Mesenchymal stem cell (in vitro differentiated cells and primary cell): ENCODE results near the gene VTI1A.

Source experiments
- DNase-seq: peaks from one replicate; pipeline ENCODE4 v3.0.0-alpha.2; 2013
- H2AFZ ChIP-seq: one replicate; pipeline ENCODE4 v1.6.1; 2013; ENCODE audit warnings: low read depth, mild to moderate bottlenecking, control low read depth, inconsistent platforms, low read length, moderate library complexity
- H2AK5ac ChIP-seq: 2 replicates; pipeline ENCODE4 v1.6.1; 2013; ENCODE audit warnings: low read length, moderate library complexity, mild to moderate bottlenecking, inconsistent platforms; ENCODE audit not compliant: severe bottlenecking
- H2BK120ac ChIP-seq: one replicate; pipeline ENCODE4 v1.6.1; 2013; ENCODE audit warnings: low read depth, mild to moderate bottlenecking, inconsistent platforms, low read length, moderate library complexity
- H2BK12ac ChIP-seq, 2 experiments: one replicate each; pipeline ENCODE4 v1.6.1; 2013; ENCODE audit warnings: inconsistent platforms in 2 of 2, low read length in 2 of 2, mild to moderate bottlenecking in 2 of 2, moderate library complexity in 2 of 2, control low read depth in 1 of 2
- H2BK15ac ChIP-seq: one replicate; pipeline ENCODE4 v1.6.1; 2013; ENCODE audit warnings: mild to moderate bottlenecking, low read depth, inconsistent platforms; ENCODE audit not compliant: poor library complexity, severe bottlenecking
- H2BK5ac ChIP-seq: 2 replicates; pipeline ENCODE4 v1.6.1; 2013; ENCODE audit warnings: low read depth, mild to moderate bottlenecking, low read length, control low read depth, inconsistent platforms; ENCODE audit not compliant: poor library complexity, severe bottlenecking
- H3K14ac ChIP-seq, 2 experiments: one replicate each; pipeline ENCODE4 v1.6.1; 2013; ENCODE audit warnings: inconsistent platforms in 2 of 2, low read length in 2 of 2, control low read depth in 1 of 2, mild to moderate bottlenecking in 1 of 2, moderate library complexity in 1 of 2
- H3K18ac ChIP-seq, 2 experiments: one replicate each; pipeline ENCODE4 v1.6.1; 2013; ENCODE audit warnings: inconsistent platforms in 2 of 2, low read length in 2 of 2, control low read depth in 1 of 2, low read depth in 1 of 2, mild to moderate bottlenecking in 1 of 2
- H3K23ac ChIP-seq, 2 experiments: one replicate each; pipeline ENCODE4 v1.6.1; 2013; ENCODE audit warnings: inconsistent platforms in 2 of 2, low read length in 2 of 2, mild to moderate bottlenecking in 2 of 2, moderate library complexity in 2 of 2, control low read depth in 1 of 2
- H3K27ac ChIP-seq: 2 replicates; pipeline ENCODE4 v1.5.1; 2013; ENCODE audit warnings: mild to moderate bottlenecking, moderate library complexity, low read length, control low read depth, inconsistent platforms; ENCODE audit not compliant: poor library complexity, severe bottlenecking
- H3K27me3 ChIP-seq, 2 experiments: 2 replicates each; pipeline versions ENCODE4 v1.6.1 to v1.7.0; 2013; ENCODE audit warnings: low read length in 2 of 2, mild to moderate bottlenecking in 2 of 2, moderate library complexity in 2 of 2, control low read depth in 1 of 2, inconsistent platforms in 1 of 2; ENCODE audit not compliant: control insufficient read depth in 1 of 2, insufficient read depth in 1 of 2
- H3K36me3 ChIP-seq, 2 experiments: 2 replicates each; pipeline versions ENCODE4 v1.6.1 to v1.7.0; 2013; ENCODE audit warnings: low read length in 2 of 2, control low read depth in 1 of 2, inconsistent platforms in 1 of 2, low read depth in 1 of 2, mild to moderate bottlenecking in 1 of 2; ENCODE audit not compliant: insufficient read depth in 2 of 2, control insufficient read depth in 1 of 2
- H3K4ac ChIP-seq, 2 experiments: one replicate each; pipeline ENCODE4 v1.6.1; 2013; ENCODE audit warnings: inconsistent platforms in 2 of 2, low read length in 2 of 2, mild to moderate bottlenecking in 2 of 2, moderate library complexity in 2 of 2, control low read depth in 1 of 2, low read depth in 1 of 2
- H3K4me1 ChIP-seq: 2 replicates; pipeline ENCODE4 v1.6.1; 2013; ENCODE audit warnings: low read depth, low read length, control low read depth; ENCODE audit not compliant: control insufficient read depth, insufficient read depth
- H3K4me2 ChIP-seq: 2 replicates; pipeline ENCODE4 v1.6.1; 2013; ENCODE audit warnings: low read length, mild to moderate bottlenecking, inconsistent platforms; ENCODE audit not compliant: poor library complexity, severe bottlenecking
- H3K4me3 ChIP-seq, 2 experiments: 2 replicates each; pipeline versions ENCODE4 v1.5.1 to v1.7.0; 2013; ENCODE audit warnings: low read length in 2 of 2, mild to moderate bottlenecking in 2 of 2, control low read depth in 1 of 2, low read depth in 1 of 2; ENCODE audit not compliant: insufficient read depth in 1 of 2
- H3K79me1 ChIP-seq: replicated peaks from 2 replicates; pipeline ENCODE4 v1.6.1; 2013; ENCODE audit warnings: mild to moderate bottlenecking, control low read depth, low read length, inconsistent platforms; ENCODE audit not compliant: poor library complexity, severe bottlenecking
- H3K9ac ChIP-seq: 2 replicates; pipeline ENCODE4 v1.7.0; 2013; ENCODE audit warnings: mild to moderate bottlenecking, low read length, moderate library complexity
- H3K9me3 ChIP-seq: 2 replicates; pipeline ENCODE4 v1.7.0; 2013; ENCODE audit warnings: mild to moderate bottlenecking, low read length; ENCODE audit not compliant: control insufficient read depth
- H4K8ac ChIP-seq: one replicate; pipeline ENCODE4 v1.6.1; 2013; ENCODE audit warnings: inconsistent platforms, mild to moderate bottlenecking, low read length, moderate library complexity
- H4K91ac ChIP-seq: one replicate; pipeline ENCODE4 v1.6.1; 2013; ENCODE audit warnings: mild to moderate bottlenecking, low read length, inconsistent platforms
- WGBS: methylation state at CpG from one replicate; pipeline ENCODE4 v1.1.7; 2013; ENCODE audit warnings: mixed read lengths; 5-methylcytosine and 5-hydroxymethylcytosine counted together

Gene VTI1A

GRCh38 chr10:112515126-112515525 lies 68.1 kb downstream of the VTI1A start:
- Histone ChIP-seq H3K4me2 (no peak overlapping the region), H3K14ac (no peak overlapping the region), H4K8ac (no peak overlapping the region), H2AK5ac (no peak overlapping the region), H4K91ac (no peak overlapping the region), H2BK120ac (no peak overlapping the region), H3K4me3 (no peak overlapping the region), H3K4ac (no peak overlapping the region), H2AFZ (no peak overlapping the region), H2BK15ac (no peak overlapping the region), H3K36me3 (no peaks in the 10 kb centered on the region), H3K4me1 (no peaks in the 10 kb centered on the region), H2BK12ac (no peak overlapping the region), H2BK5ac (no peak overlapping the region), H3K79me1 (peaks cover 10% of the 10 kb centered on the region), H3K27ac (no peak overlapping the region), H3K9ac (no peak overlapping the region), H3K27me3 (no peaks in the 10 kb centered on the region), H3K18ac (no peak overlapping the region), H3K23ac (no peak overlapping the region), H3K9me3 (no peaks in the 10 kb centered on the region)
- DNase-seq, result no peak

DNA sequence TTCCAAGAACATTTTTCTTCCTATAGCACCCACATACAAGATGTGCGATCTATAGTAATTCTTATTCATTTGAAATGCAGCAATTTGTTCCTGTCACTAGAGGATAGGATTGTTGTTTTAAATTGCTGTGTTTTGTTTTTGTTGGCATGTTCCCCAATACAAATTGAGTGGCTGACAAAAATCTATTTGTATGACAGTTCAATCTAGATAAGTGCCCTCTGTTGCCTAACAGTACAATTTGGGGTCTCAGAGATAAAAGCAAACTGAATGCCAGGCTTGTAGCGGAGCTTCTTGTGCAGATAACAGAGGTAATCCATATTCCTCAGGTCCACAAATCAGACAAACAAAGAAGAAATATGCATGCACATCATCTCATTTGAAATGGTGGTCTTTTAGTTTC lies 68.8 kb downstream of the VTI1A start:
- DNase-seq, result no peak
- Histone ChIP-seq H3K27ac (no peak overlapping the region), H2BK12ac (no peak overlapping the region), H4K8ac (no peak overlapping the region), H3K36me3 (no peaks in the 10 kb centered on the region), H2AFZ (no peak overlapping the region), H2AK5ac (no peak overlapping the region), H3K9me3 (no peaks in the 10 kb centered on the region), H3K4me2 (no peak overlapping the region), H3K27me3 (no peaks in the 10 kb centered on the region), H2BK5ac (no peak overlapping the region), H3K4ac (no peak overlapping the region), H3K79me1 (peaks cover 10% of the 10 kb centered on the region), H3K4me3 (no peak overlapping the region), H3K4me1 (no peaks in the 10 kb centered on the region), H3K23ac (no peak overlapping the region), H3K9ac (no peak overlapping the region), H2BK120ac (no peak overlapping the region), H3K18ac (no peak overlapping the region), H4K91ac (no peak overlapping the region), H3K14ac (no peak overlapping the region), H2BK15ac (no peak overlapping the region)
- 100% methylated on average over 2 of the region's 2 CpGs for WGBS

GRCh38 chr10:112517451-112517862 lies 70.4 kb downstream of the VTI1A start:
- no peak overlapping the region for H2BK120ac ChIP-seq
- no peak overlapping the region for H2AFZ ChIP-seq
- no peak overlapping the region for H3K4me2 ChIP-seq
- H4K8ac ChIP-seq, result no peak overlapping the region
- no peaks in the 10 kb centered on the region for H3K4me1 ChIP-seq
- H3K27me3 ChIP-seq, result no peaks in the 10 kb centered on the region
- H3K4me3 ChIP-seq, result no peak overlapping the region
- no peak overlapping the region for H3K27ac ChIP-seq
- peaks cover 10% of the 10 kb centered on the region for H3K79me1 ChIP-seq
- no peak overlapping the region for H4K91ac ChIP-seq
- H3K9ac ChIP-seq, result no peak overlapping the region
- DNase-seq, result no peak
- H2BK12ac ChIP-seq, result no peak overlapping the region
- H2AK5ac ChIP-seq, result no peak overlapping the region
- H3K23ac ChIP-seq, result no peak overlapping the region
- H3K36me3 ChIP-seq, result no peaks in the 10 kb centered on the region
- H3K18ac ChIP-seq, result no peak overlapping the region
- H2BK15ac ChIP-seq, result no peak overlapping the region
- H3K14ac ChIP-seq, result no peak overlapping the region
- H3K9me3 ChIP-seq, result no peaks in the 10 kb centered on the region
- H3K4ac ChIP-seq, result no peak overlapping the region
- no peak overlapping the region for H2BK5ac ChIP-seq
- WGBS, result 93% methylated on average over 4 of the region's 5 CpGs

- Histone ChIP-seq H2BK5ac (no peak overlapping the region), H3K14ac (no peak overlapping the region), H3K4me3 (no peak overlapping the region), H3K9me3 (no peaks in the 10 kb centered on the region), H3K4ac (no peak overlapping the region), H3K4me2 (no peak overlapping the region), H2BK120ac (no peak overlapping the region), H2AK5ac (no peak overlapping the region), H3K27me3 (no peaks in the 10 kb centered on the region), H2BK12ac (no peak overlapping the region), H3K36me3 (no peaks in the 10 kb centered on the region), H3K9ac (no peak overlapping the region), H4K91ac (no peak overlapping the region), H2BK15ac (no peak overlapping the region), H4K8ac (no peak overlapping the region), H3K18ac (no peak overlapping the region), H2AFZ (no peak overlapping the region), H3K79me1 (peaks cover 11% of the 10 kb centered on the region), H3K27ac (no peak overlapping the region), H3K23ac (no peak overlapping the region), H3K4me1 (no peaks in the 10 kb centered on the region)
- DNase-seq, result no peak
- 97% methylated on average over 4 of the region's 5 CpGs for WGBS
Measured at GRCh38 chr10:112519133-112519761, 72.2 kb downstream of the VTI1A start.
